ENCODE results near the gene NPBWR2.

- TF ChIP-seq CEBPB (IDR thresholded peaks at IDR 0.05; ENCODE audit: low read depth) (no peak), POLR2A (IDR thresholded peaks at IDR 0.05; ENCODE audit: borderline replicate concordance, extremely low read depth, insufficient read depth, insufficient read length) (no peak), ZFX (IDR thresholded peaks at IDR 0.05) (no peak), POLR2AphosphoS5 (IDR thresholded peaks at IDR 0.05; ENCODE audit: low read depth, low read length) (no peak), EZH2 (IDR thresholded peaks at IDR 0.05) (no peak), SIN3A (IDR thresholded peaks at IDR 0.05; ENCODE audit: low read depth) (no peak), EZH2phosphoT487 (IDR thresholded peaks at IDR 0.05; ENCODE audit: borderline replicate concordance) (no peak), EGR1 (IDR thresholded peaks at IDR 0.05; ENCODE audit: low read depth) (no peak), JUND (IDR thresholded peaks at IDR 0.05) (no peak), RAD21 (IDR thresholded peaks at IDR 0.05; ENCODE audit: low read depth) (no peak)
- TF ChIP-seq, protein P1, sequence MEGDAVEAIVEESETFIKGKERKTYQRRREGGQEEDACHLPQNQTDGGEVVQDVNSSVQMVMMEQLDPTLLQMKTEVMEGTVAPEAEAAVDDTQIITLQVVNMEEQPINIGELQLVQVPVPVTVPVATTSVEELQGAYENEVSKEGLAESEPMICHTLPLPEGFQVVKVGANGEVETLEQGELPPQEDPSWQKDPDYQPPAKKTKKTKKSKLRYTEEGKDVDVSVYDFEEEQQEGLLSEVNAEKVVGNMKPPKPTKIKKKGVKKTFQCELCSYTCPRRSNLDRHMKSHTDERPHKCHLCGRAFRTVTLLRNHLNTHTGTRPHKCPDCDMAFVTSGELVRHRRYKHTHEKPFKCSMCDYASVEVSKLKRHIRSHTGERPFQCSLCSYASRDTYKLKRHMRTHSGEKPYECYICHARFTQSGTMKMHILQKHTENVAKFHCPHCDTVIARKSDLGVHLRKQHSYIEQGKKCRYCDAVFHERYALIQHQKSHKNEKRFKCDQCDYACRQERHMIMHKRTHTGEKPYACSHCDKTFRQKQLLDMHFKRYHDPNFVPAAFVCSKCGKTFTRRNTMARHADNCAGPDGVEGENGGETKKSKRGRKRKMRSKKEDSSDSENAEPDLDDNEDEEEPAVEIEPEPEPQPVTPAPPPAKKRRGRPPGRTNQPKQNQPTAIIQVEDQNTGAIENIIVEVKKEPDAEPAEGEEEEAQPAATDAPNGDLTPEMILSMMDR (IDR thresholded peaks at IDR 0.05 in 2 of 3, conservative IDR thresholded peaks at IDR 0.05 in 1 of 3; ENCODE audit: borderline replicate concordance in 1 of 3, insufficient read depth in 1 of 3, low read depth in 2 of 3, low read length in 2 of 3) = no peak
- TF ChIP-seq, protein P2, sequence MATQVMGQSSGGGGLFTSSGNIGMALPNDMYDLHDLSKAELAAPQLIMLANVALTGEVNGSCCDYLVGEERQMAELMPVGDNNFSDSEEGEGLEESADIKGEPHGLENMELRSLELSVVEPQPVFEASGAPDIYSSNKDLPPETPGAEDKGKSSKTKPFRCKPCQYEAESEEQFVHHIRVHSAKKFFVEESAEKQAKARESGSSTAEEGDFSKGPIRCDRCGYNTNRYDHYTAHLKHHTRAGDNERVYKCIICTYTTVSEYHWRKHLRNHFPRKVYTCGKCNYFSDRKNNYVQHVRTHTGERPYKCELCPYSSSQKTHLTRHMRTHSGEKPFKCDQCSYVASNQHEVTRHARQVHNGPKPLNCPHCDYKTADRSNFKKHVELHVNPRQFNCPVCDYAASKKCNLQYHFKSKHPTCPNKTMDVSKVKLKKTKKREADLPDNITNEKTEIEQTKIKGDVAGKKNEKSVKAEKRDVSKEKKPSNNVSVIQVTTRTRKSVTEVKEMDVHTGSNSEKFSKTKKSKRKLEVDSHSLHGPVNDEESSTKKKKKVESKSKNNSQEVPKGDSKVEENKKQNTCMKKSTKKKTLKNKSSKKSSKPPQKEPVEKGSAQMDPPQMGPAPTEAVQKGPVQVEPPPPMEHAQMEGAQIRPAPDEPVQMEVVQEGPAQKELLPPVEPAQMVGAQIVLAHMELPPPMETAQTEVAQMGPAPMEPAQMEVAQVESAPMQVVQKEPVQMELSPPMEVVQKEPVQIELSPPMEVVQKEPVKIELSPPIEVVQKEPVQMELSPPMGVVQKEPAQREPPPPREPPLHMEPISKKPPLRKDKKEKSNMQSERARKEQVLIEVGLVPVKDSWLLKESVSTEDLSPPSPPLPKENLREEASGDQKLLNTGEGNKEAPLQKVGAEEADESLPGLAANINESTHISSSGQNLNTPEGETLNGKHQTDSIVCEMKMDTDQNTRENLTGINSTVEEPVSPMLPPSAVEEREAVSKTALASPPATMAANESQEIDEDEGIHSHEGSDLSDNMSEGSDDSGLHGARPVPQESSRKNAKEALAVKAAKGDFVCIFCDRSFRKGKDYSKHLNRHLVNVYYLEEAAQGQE (IDR thresholded peaks at IDR 0.05; ENCODE audit: low read depth) = no peak
- TF ChIP-seq, protein P3, sequence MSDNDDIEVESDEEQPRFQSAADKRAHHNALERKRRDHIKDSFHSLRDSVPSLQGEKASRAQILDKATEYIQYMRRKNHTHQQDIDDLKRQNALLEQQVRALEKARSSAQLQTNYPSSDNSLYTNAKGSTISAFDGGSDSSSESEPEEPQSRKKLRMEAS (IDR thresholded peaks at IDR 0.05) = no peak
- TF ChIP-seq, protein P4, sequence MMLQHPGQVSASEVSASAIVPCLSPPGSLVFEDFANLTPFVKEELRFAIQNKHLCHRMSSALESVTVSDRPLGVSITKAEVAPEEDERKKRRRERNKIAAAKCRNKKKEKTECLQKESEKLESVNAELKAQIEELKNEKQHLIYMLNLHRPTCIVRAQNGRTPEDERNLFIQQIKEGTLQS (IDR thresholded peaks at IDR 0.05) = no peak
Measured at GRCh38 chr20:64106435-64106961, 867 bp downstream of the NPBWR2 start.
